Calu3 (cell line): ENCODE measurements around the gene ATG9A. TPM values are rescaled to one million over a fixed set of nuclear protein-coding genes. Genes with fewer than 3 reads are reported as not detected.

Experiments used
- BruUV-seq: library from RNA; stranded (reverse); fragments of 400-500 nt; replicated peaks from 2 replicates; lab custom pipeline; 2021; lab: Mats Ljungman, UMichigan
- CTCF ChIA-PET: fragments of 300-600 bp; sonication (Branson Sonifier 250); formaldehyde crosslinking; loops from one replicate; lab custom pipeline; 2022; ENCODE audit warnings: antibody characterized with exemption; lab: Charles Lee
- DNase-seq: peaks from one replicate; pipeline ENCODE4 v3.0.0; 2022
- H3K27ac Mint-ChIP-seq: one replicate; pipeline ENCODE4 v1.8.0; 2022; ENCODE audit warnings: mixed read lengths; ENCODE audit not compliant: unreplicated experiment
- H3K27me3 Mint-ChIP-seq: one replicate; pipeline ENCODE4 v1.8.0; 2022; ENCODE audit warnings: mixed read lengths; ENCODE audit not compliant: unreplicated experiment
- H3K36me3 Mint-ChIP-seq: one replicate; pipeline ENCODE4 v1.8.0; 2022; ENCODE audit warnings: mild to moderate bottlenecking, moderate library complexity, mixed read lengths; ENCODE audit not compliant: insufficient read depth, unreplicated experiment
- H3K4me1 Mint-ChIP-seq: one replicate; pipeline ENCODE4 v1.8.0; 2022; ENCODE audit warnings: mild to moderate bottlenecking, low read depth, mixed read lengths; ENCODE audit not compliant: unreplicated experiment
- H3K4me3 Mint-ChIP-seq: one replicate; pipeline ENCODE4 v1.8.0; 2022; ENCODE audit warnings: mild to moderate bottlenecking, low read depth, moderate library complexity, mixed read lengths; ENCODE audit not compliant: unreplicated experiment
- H3K9me3 Mint-ChIP-seq: one replicate; pipeline ENCODE4 v1.8.0; 2022; ENCODE audit warnings: low read depth, mixed read lengths; ENCODE audit not compliant: unreplicated experiment
- intact Hi-C: fragments of 100-400 bp; cut with micrococcal nuclease; formaldehyde crosslinking; loops from one replicate; pipeline ENCODE4 v1.10.0; 2022; ENCODE audit not compliant: unreplicated experiment
- total RNA-seq: library from RNA; stranded (reverse); gene quantifications from 2 replicates; pipeline ENCODE4 v1.2.3, GENCODE V29; 2022
- TF ChIP-seq, protein P1 (sequence below): fragments of 200-600 bp; IDR thresholded peaks from one replicate; pipeline ENCODE4 v1.8.0; 2022; ENCODE audit warnings: antibody characterized with exemption; ENCODE audit not compliant: unreplicated experiment

Gene ATG9A
- total RNA-seq, 1 experiment from 2014 or later, result 42.4 TPM

DNA sequence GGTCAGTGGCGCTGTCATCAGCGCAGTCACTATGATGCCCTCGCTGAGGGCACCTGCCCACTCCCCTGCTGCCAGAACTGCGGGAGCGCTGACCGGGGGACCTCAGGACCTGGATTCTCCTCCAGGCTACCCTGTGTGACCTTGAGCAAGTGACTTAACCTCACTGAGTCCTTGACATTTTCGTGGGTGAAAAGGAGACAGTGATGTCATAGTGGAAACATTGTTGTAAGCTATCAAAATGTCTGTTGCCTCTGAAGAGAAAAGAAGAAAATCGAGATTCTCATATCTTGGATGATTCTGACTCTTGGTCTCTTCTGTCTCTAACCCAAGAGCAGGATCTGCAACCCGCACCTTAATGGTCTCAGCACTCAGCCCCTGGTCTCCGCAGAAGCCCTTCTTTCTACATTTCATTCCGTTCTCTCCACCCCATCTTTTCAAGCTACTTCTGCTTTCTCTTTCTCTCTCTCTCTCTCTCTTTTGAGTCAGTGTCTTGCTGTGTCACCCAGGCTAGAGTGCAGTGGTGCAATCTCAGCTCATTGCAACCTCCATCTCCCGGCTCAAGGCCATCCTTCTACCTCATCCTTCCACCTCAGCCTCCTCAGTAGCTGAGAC, 25.3 kb upstream of the ATG9A start:
- TF ChIP-seq, protein P1, sequence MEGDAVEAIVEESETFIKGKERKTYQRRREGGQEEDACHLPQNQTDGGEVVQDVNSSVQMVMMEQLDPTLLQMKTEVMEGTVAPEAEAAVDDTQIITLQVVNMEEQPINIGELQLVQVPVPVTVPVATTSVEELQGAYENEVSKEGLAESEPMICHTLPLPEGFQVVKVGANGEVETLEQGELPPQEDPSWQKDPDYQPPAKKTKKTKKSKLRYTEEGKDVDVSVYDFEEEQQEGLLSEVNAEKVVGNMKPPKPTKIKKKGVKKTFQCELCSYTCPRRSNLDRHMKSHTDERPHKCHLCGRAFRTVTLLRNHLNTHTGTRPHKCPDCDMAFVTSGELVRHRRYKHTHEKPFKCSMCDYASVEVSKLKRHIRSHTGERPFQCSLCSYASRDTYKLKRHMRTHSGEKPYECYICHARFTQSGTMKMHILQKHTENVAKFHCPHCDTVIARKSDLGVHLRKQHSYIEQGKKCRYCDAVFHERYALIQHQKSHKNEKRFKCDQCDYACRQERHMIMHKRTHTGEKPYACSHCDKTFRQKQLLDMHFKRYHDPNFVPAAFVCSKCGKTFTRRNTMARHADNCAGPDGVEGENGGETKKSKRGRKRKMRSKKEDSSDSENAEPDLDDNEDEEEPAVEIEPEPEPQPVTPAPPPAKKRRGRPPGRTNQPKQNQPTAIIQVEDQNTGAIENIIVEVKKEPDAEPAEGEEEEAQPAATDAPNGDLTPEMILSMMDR, result no peak
- Mint-ChIP-seq H3K9me3 (no peaks in the 10 kb centered on the region), H3K27ac (no peak overlapping the region), H3K27me3 (peaks cover 8% of the 10 kb centered on the region), H3K4me3 (peak overlapping the region; percentile 95), H3K36me3 (peaks cover 47% of the 10 kb centered on the region), H3K4me1 (peaks cover 38% of the 10 kb centered on the region)
- no TSS peak for BruUV-seq
- intact Hi-C loops, result loop anchor here (5.0 kb wide), 1 partner anchor 43 kb away; no protein-coding TSS in a partner anchor
- CTCF ChIA-PET, result interaction anchor here (0.8 to 3.2 kb wide), 5 partner anchors 23 to 78 kb away, joined by 3 to 10 read pairs (median 3); partner anchors contain the start of genes CNPPD1 and ZFAND2B
- no peak for DNase-seq

DNA sequence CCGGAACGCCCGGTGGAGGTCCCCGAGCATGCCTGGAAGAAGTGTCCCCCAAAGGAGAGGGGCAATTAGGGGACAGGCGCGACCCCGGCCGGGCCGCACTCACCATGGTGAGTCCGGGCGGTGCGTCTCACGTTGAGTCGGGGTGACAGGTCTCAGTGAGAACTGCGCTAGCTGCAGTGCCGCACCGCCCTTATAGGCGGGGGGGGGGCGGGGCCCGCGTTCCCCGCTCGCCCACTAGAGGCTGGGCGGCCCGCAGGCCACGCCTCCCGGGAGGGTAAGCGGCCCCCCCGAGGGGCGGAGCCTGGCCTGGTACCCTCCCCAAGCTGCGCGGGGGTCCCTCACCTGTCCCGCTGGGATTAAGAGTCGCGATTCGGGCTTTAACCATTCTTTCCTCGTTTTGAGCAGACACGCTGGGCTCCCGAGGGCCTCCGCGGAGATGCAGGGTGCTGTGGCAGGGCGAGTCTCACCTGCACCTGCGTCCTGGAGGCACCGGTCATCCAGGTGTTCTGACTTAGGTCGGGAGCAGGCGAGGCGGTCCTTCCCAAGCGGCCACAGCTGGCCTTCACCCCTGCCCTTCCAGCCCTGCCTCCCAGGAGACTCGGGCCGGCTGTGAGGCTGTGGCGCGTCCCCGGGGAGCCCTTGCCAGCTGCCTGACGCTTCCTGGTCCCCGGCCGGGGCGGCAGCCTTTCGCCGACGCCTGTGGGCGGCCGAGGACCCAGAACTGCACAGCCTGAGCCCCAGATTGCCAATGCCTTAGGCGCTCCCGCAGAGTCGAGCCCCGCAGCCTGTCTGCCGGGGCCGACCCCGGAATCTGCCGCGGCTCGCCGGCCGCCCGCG, 24.5 kb upstream of the ATG9A start, which contains the start of gene TUBA4A:
Gene TUBA4A (minus strand): TSS at position 166 of the 837 bp plus-strand sequence. CDS start 60 bp downstream, at position 106.
- Mint-ChIP-seq H3K9me3 (no peaks in the 10 kb centered on the region), H3K27ac (peak within 1 kb of the TSS; percentile 70), H3K4me1 (peaks cover 45% of the 10 kb centered on the region), H3K27me3 (peaks cover 1% of the 10 kb centered on the region), H3K36me3 (peaks cover 51% of the 10 kb centered on the region), H3K4me3 (peak within 1 kb of the TSS; percentile 95)
- intact Hi-C loops, result loop anchor here (5.0 kb wide), 1 partner anchor 43 kb away; no protein-coding TSS in a partner anchor
- no TSS peak for BruUV-seq
- peak; percentile 87 for DNase-seq
- TF ChIP-seq, protein P1, result no peak
- CTCF ChIA-PET, result interaction anchor here (0.7 to 3.2 kb wide), 8 partner anchors 9 to 48 kb away, joined by 3 to 10 read pairs (median 4); partner anchors contain the start of genes DNAJB2, GLB1L, STK16 and ZFAND2B

DNA sequence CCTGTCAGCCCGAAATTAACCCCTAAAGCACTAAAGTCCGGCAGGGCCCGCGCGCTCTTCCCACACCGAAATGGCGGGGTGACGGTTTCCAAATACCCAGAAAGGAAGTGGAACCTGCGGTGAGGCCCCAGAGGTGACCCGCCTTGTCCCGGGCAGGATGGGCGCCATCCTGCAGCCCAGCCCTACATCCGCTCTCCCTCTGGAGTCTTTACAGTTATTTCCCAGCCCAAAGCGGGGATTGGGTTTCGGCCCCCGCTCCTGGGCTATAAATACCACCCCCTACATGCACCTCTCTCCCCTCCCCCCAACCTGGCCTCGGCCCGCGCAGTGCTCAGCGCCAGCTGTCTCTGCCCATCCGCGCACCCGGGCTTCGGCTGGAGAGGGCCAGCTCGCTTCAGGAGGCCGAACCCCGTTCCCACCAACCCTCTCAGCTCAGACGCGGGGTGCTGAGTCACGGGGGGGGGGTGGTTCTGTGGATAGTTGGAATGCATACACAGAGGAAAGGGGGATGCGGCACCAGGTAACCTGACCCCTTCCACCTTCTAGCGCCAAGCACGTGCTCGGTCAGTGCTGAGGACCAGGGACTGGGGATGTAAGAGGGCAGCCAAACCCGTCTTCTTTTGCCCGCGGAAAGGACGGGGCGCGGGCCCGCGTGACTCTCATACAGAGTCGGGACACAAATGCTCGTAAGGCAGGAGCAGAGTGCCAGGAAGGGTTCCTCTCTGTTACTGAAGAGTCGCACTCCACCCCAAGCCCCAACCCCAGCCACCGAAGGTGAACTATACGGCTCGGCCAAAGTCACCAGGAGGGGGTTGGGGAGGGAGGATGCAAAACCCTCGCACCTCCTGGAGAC, 23.7 kb upstream of the ATG9A start, which contains the start of gene TUBA4B:
Gene TUBA4B (plus strand): TSS at position 344 of the 853 bp plus-strand sequence. CDS start 165 bp downstream, at position 509.
- TF ChIP-seq, protein P1, result no peak
- BruUV-seq, result TSS peak; percentile 54
- intact Hi-C loops, result loop anchor here (5.0 kb wide), 1 partner anchor 44 kb away; no protein-coding TSS in a partner anchor
- H3K27me3 Mint-ChIP-seq, result no peaks in the 10 kb centered on the region
- DNase-seq, result peak; percentile 36
- H3K4me3 Mint-ChIP-seq, result peak within 1 kb of the TSS; percentile 95
- no peaks in the 10 kb centered on the region for H3K9me3 Mint-ChIP-seq
- H3K27ac Mint-ChIP-seq, result peak within 1 kb of the TSS; percentile 70
- CTCF ChIA-PET, result interaction anchor here (0.8 to 3.2 kb wide), 6 partner anchors 8 to 47 kb away, joined by 3 to 10 read pairs (median 4); partner anchors contain the start of genes DNAJB2, GLB1L, STK16 and ZFAND2B
- H3K36me3 Mint-ChIP-seq, result peaks cover 55% of the 10 kb centered on the region
- H3K4me1 Mint-ChIP-seq, result peaks cover 54% of the 10 kb centered on the region
